IPS-15b (cell line): ENCODE data around the gene STIM1.

ENCODE experiments used
- H3K27me3 ChIP-seq: one replicate; pipeline ENCODE4 v1.6.1; 2013; ENCODE audit warnings: low read length; ENCODE audit not compliant: control insufficient read depth, insufficient read depth
- H3K36me3 ChIP-seq: one replicate; pipeline ENCODE4 v1.6.1; 2013; ENCODE audit warnings: low read length; ENCODE audit not compliant: control insufficient read depth, insufficient read depth
- H3K4me1 ChIP-seq: one replicate; pipeline ENCODE4 v1.6.1; 2013; ENCODE audit warnings: mild to moderate bottlenecking, low read length; ENCODE audit not compliant: control insufficient read depth, insufficient read depth
- H3K4me3 ChIP-seq: one replicate; pipeline ENCODE4 v1.5.1; 2013; ENCODE audit warnings: low read depth, low read length
- H3K9ac ChIP-seq: one replicate; pipeline ENCODE4 v1.6.1; 2013; ENCODE audit warnings: low read depth, mild to moderate bottlenecking, low read length
- H3K9me3 ChIP-seq: one replicate; pipeline ENCODE4 v1.6.1; 2013; ENCODE audit warnings: mild to moderate bottlenecking, low read length; ENCODE audit not compliant: control insufficient read depth, insufficient read depth

Gene STIM1

DNA sequence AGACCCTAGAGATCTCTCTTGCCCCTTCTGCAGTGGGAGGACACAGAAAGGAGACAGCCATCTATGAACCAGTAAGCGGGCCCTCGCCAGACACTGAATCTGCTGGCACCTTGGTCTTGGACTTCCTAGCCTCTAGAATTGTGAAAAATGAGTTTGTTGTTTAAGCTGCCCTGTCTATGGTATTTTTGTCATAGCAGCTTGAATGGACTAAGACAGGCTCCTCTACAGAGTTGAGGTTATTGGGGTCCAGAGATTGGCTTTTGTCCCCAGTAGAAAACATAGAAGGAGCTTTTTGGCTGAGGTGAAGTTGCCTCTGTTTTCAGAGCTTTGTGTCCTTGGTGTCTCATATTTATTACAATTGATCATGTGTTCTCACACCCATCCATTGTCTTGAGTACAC is 77.2 kb downstream of the STIM1 start:
- Histone ChIP-seq H3K9me3 (no peaks in the 10 kb centered on the region), H3K4me1 (no peaks in the 10 kb centered on the region), H3K9ac (no peak overlapping the region), H3K27me3 (no peaks in the 10 kb centered on the region), H3K4me3 (no peak overlapping the region), H3K36me3 (no peaks in the 10 kb centered on the region)

DNA sequence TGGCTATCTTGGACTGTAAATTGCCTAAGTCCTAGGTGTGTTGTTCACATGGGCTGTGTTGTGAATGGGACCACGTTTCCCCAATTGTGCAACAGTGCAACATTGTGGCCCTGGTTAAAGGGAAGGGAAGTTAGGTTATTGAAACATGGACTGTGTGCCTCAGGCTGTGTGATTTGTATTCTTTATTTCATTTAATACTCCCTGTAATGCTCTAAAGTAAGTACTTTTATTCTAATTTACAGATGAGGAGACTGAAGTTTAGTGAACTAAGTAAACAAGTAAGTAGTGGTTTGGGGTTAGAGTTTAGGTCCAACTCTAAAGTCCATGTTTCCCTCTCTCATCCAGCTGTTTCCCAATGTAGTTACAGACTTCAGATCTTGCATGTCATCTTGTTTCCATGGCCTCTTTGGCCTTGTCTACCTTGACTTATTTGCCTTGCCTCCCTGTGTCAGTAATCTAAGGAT is 77.7 kb downstream of the STIM1 start:
- H3K27me3 ChIP-seq: no peaks in the 10 kb centered on the region
- H3K9ac ChIP-seq: no peak overlapping the region
- no peaks in the 10 kb centered on the region for H3K36me3 ChIP-seq
- no peaks in the 10 kb centered on the region for H3K4me1 ChIP-seq
- no peaks in the 10 kb centered on the region for H3K9me3 ChIP-seq
- no peak overlapping the region for H3K4me3 ChIP-seq

DNA sequence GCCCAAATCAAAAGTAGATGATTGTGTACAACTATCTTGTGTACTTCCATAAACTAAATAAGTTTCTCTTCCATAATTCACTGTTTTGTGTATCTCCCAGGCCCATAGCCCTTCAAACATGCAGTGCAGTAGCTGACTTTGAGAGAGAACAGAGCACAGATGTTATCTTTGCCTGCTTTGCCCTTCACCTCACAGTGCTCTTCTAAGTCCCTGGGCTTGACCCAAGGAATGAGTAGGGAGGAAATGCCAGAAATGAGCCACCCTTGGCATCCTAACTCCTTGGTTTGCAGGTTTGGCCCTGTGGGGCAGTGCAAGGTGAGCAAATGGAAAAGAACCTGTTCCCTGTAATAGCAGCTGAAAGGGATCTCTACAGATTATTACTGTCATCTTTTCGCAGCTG is 79.2 kb downstream of the STIM1 start:
- Histone ChIP-seq H3K27me3 (no peaks in the 10 kb centered on the region), H3K4me3 (no peak overlapping the region), H3K4me1 (no peaks in the 10 kb centered on the region), H3K9ac (no peak overlapping the region), H3K36me3 (no peaks in the 10 kb centered on the region), H3K9me3 (no peaks in the 10 kb centered on the region)

DNA sequence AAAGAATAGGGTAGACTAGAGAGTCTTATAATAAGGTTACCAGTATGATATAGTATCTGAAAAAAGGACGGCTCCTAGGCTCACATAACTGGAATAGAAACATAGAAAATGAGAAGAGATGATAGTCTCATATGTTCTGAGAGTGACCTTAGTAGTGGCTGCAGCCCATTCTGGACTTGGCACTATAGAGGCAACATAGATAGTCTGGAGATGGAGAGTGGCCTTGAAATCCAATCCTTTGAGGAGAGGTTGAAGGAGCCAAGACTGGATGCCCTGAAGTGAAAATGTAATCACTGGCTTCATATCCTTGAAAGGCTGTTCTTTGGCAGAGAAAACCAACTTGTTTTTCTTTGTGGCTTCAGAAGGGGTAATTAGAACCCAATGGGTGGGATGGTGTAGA is 81.1 kb downstream of the STIM1 start:
- no peak overlapping the region for H3K4me3 ChIP-seq
- no peaks in the 10 kb centered on the region for H3K27me3 ChIP-seq
- H3K4me1 ChIP-seq: no peaks in the 10 kb centered on the region
- no peak overlapping the region for H3K9ac ChIP-seq
- no peaks in the 10 kb centered on the region for H3K9me3 ChIP-seq
- H3K36me3 ChIP-seq: no peaks in the 10 kb centered on the region

DNA sequence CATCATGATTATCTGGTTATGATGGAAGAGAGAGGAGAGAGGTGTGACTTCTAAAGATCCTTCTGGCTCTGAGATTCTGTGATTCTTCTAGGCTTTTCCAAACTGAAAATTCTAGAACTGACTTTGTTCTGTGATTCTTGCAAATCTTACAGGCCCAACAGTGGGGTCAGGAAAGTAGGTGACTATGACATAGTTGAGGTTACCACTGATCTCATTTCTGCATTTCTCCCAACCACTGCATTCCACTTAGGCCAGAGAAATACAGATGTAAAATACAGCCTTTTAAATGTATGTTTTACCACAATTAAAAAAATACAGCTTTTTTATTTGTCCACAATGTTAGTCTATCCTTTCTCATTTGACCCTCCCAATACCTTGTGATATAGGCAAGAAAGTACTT is 83.7 kb downstream of the STIM1 start:
- no peaks in the 10 kb centered on the region for H3K4me1 ChIP-seq
- H3K4me3 ChIP-seq: no peak overlapping the region
- no peaks in the 10 kb centered on the region for H3K27me3 ChIP-seq
- no peaks in the 10 kb centered on the region for H3K36me3 ChIP-seq
- H3K9me3 ChIP-seq: no peaks in the 10 kb centered on the region
- no peak overlapping the region for H3K9ac ChIP-seq

DNA sequence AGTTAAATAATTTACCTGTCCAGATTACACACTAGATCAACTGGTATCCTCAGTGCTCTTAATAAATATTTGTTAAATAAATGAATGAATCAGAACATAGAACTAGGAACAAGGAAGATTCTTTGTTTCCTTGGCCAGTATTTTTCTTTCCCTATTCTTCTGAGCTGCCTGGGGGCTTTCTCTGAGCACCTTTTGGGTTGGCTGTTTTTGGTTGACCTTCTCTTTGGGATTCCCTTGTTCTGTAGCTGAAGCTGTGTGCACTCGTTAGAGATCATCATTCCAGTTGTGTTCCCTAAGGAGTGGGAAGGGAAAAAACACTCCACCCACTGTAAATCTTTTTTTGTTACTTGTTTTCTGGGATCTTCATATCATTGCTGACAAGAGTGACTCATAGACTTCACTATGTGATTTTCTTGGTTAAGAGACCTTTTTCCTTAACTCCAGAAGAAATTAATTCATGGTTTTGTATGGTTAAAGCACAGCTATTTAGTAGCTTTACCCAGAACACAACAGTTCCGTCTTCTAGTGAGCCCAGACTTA is 84.3 kb downstream of the STIM1 start:
- Histone ChIP-seq H3K4me1 (no peaks in the 10 kb centered on the region), H3K36me3 (no peaks in the 10 kb centered on the region), H3K27me3 (no peaks in the 10 kb centered on the region), H3K9me3 (no peaks in the 10 kb centered on the region), H3K9ac (no peak overlapping the region), H3K4me3 (no peak overlapping the region)

DNA sequence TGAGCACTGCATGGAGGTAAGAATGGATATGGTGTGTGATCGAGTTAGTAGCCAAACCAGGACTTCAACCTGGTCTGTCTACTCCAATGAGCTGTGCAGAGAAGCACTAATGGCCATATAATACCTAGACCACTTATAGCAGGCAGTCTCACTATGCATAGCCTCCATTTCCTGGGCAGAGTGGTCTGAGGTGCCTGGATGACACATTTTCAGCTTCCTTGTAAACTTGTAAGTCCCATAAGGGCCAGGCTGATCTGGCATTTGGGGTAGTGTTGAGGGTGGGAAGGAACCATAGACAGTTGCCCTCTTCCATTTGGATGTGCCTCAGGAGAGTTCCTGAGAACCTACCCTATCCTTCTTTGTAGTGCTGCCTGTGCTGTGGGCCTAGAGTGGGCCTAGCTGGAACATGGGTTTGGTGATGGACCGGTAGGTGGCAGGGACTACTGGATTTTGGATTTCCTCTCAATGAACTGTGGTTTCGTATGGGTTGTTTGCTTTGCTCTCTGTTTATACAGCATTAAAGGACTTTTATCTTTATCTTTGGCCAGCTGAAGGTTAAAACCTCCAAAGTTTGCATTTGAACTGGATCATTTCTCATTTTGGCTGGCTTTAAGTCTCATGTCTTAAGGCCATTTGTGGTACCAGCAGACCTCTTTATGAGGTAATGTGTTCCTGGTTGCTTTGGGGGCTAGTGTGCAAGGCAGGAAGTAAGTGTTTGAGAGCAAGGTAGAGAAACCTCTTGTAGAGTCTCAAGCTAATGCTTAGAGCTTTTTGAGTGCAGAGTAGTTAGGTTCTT is 86.9 kb downstream of the STIM1 start:
- Histone ChIP-seq H3K9me3 (no peaks in the 10 kb centered on the region), H3K27me3 (no peaks in the 10 kb centered on the region), H3K4me3 (no peak overlapping the region), H3K9ac (no peak overlapping the region), H3K36me3 (no peaks in the 10 kb centered on the region), H3K4me1 (no peaks in the 10 kb centered on the region)

DNA sequence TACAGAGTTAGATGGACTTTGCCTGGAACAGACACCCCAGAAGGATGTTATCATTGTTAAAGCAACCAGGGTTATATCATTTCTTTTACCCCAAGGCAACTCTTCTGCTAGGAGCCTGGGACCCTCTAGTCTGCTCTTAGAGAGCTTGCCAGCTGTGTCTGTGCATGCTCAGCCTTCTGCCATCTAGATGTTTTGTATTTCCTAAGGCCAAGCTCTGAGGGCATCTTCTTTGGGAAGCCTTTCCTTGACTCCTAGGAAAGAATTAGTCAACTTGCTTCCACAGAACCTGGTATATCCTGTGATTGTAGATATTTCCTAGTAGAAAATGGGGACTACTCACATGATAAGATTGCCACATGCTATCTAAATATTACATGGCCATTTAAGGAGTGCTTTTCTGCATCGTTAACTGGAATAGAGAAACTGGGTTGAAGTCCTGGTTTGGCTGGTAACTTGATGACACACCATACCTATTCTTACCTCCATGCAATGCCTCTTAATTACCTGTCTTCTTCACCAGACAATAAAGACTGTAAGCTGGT is 87.6 kb downstream of the STIM1 start:
- Histone ChIP-seq H3K9ac (no peak overlapping the region), H3K9me3 (no peaks in the 10 kb centered on the region), H3K36me3 (no peaks in the 10 kb centered on the region), H3K27me3 (no peaks in the 10 kb centered on the region), H3K4me3 (no peak overlapping the region), H3K4me1 (no peaks in the 10 kb centered on the region)

DNA sequence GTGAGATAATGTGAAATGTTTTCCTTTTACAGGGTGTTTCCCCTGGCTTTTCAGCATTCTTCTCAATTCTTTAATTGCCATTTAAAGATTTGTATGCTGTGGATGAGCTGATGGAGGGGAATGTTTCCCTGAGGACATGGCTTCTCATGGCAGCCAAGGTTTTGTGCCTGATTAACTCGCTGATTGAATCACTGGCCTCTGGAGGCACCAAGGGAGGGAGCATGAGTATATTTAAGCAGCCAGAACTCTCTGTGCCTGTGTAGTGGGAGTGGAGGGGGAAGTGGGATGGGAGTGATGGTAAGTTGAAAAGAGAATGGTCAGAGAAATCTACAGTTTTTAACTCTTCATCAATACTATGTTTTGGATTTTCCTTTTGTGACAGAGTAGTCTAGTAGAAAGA is 88.7 kb downstream of the STIM1 start:
- H3K4me1 ChIP-seq: no peaks in the 10 kb centered on the region
- H3K36me3 ChIP-seq: no peaks in the 10 kb centered on the region
- H3K9ac ChIP-seq: no peak overlapping the region
- H3K9me3 ChIP-seq: no peaks in the 10 kb centered on the region
- H3K4me3 ChIP-seq: no peak overlapping the region
- H3K27me3 ChIP-seq: no peaks in the 10 kb centered on the region

DNA sequence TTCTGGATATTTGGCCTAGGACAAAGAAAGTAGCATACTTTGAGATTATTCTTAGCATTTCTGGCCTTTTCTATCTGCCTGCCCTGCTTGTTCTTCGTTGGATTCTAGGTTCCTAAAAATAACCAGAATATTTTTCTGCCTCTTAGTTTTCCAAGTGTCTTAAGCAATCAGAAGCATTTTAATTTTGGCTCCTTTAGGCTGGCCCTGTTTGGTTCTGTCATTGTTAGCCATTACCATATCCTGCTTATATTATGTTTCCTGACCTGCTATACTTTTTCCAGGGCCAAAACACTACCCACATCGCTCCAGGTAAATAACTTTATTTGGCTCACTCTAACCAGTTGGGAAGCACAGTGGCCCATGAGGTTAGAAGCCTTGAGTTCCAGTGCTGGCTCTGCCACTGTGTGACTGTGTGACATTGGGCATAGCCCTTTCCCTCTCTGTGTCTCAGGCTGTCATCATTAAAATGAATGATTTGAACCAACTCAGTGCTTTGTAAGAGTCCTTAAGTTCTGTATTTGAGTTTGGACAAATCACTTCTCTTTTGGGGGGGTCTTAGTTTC is 91.1 kb downstream of the STIM1 start:
- Histone ChIP-seq H3K4me1 (no peaks in the 10 kb centered on the region), H3K36me3 (no peaks in the 10 kb centered on the region), H3K27me3 (no peaks in the 10 kb centered on the region), H3K4me3 (no peak overlapping the region), H3K9ac (no peak overlapping the region), H3K9me3 (no peaks in the 10 kb centered on the region)

DNA sequence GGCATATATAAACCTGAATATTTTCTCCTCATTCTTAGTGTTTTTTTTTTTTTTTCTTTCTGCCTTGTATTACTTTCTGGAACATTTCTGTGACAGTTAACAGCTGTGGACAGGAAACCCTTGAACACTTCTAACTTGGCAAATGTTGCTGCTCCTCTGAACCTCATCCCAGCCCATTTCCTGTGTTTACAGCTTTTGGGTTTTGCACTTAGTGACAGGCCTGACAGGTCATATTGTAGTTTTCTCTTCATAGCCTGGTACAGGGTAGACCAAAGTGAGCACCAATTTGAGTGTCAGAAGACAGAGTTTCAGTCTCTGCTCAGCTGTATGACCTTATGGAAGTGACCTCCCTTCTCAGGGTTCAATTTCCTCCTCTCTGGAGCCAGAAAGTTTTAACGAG is 91.6 kb downstream of the STIM1 start:
- no peak overlapping the region for H3K9ac ChIP-seq
- H3K4me1 ChIP-seq: no peaks in the 10 kb centered on the region
- H3K27me3 ChIP-seq: no peaks in the 10 kb centered on the region
- H3K36me3 ChIP-seq: no peaks in the 10 kb centered on the region
- no peak overlapping the region for H3K4me3 ChIP-seq
- H3K9me3 ChIP-seq: no peaks in the 10 kb centered on the region

DNA sequence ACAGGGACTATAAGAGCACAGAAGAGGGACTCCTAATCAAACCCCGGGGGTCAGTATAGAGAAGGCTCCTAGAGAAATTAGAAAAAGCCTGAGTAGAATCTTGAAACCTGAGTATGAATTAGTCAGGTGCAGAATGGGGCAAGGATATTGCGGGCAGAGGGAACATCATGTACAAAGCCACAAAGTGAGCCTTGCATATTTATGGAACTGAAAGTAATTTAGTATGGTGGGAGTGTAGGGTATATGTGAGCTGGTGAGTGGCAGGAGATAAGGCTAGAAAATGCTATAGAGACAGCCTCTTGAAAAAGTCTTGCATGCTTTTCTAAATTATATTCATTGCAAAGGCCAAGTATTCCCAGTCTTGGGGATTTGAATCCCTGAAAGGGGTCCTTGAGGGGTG is 93.7 kb downstream of the STIM1 start:
- H3K36me3 ChIP-seq: no peaks in the 10 kb centered on the region
- no peaks in the 10 kb centered on the region for H3K27me3 ChIP-seq
- no peak overlapping the region for H3K9ac ChIP-seq
- no peaks in the 10 kb centered on the region for H3K9me3 ChIP-seq
- H3K4me3 ChIP-seq: no peak overlapping the region
- no peaks in the 10 kb centered on the region for H3K4me1 ChIP-seq
